Body of pancreas (tissue), 4 donors: ENCODE data around the gene CES3. TPM values are rescaled to one million over a fixed set of nuclear protein-coding genes. Genes with fewer than 3 reads are reported as not detected.
A peak's percentile ranks its signal among the peaks of the same experiment; 100 is the strongest.

Experiments used
- ATAC-seq: fragments of 150-250 bp; one replicate; pipeline ENCODE4 v1.9.1; 2016
- DNase-seq, 4 donors: peaks; one replicate each; pipeline ENCODE4 v3.0.0-alpha.2; 2019
- H3K27ac ChIP-seq, 4 donors: fragments of 200-600 bp; sonication (generic); 1 replicate in 3 of 4; 2 replicates in 1 of 4; pipeline versions ENCODE4 v1.5.1 to v1.6.1; 2016 to 2019; ENCODE audit warnings: mild to moderate bottlenecking in 1 of 4, mixed read lengths in 1 of 4, moderate library complexity in 1 of 4
- H3K27me3 ChIP-seq, 2 donors: fragments of 200-600 bp; sonication (generic); one replicate each; pipeline ENCODE4 v1.6.0; 2016; ENCODE audit warnings: mild to moderate bottlenecking in 1 of 2
- H3K36me3 ChIP-seq, 2 donors: fragments of 200-600 bp; sonication (generic); replicated peaks in 1 of 2; 2 replicates each; pipeline ENCODE4 v1.5.1; 2016; ENCODE audit warnings: low read depth in 2 of 2; ENCODE audit not compliant: insufficient read depth in 1 of 2
- H3K4me1 ChIP-seq: fragments of 200-600 bp; sonication (generic); one replicate; pipeline ENCODE4 v1.6.0; 2016
- H3K4me3 ChIP-seq, 2 donors: fragments of 200-600 bp; sonication (generic); 1 replicate in 1 of 2; 2 replicates in 1 of 2; pipeline ENCODE4 v1.5.1; 2016 to 2019
- H3K9me3 ChIP-seq, 3 donors: fragments of 200-600 bp; sonication (generic); 1 replicate in 2 of 3; 2 replicates in 1 of 3; pipeline ENCODE4 v1.5.1; 2016
- CTCF ChIP-seq, 7 experiments: fragments of 450-650 bp in 4 of 7; fragments of 200-600 bp in 3 of 7; sonication (generic) in 3 of 7; IDR thresholded peaks; one replicate each; pipeline ENCODE4 v1.5.1; 2016 to 2019; ENCODE audit warnings: antibody characterized with exemption in 7 of 7
- POLR2A ChIP-seq, 3 donors: fragments of 450-650 bp; IDR thresholded peaks; one replicate each; pipeline ENCODE4 v1.6.1; 2016; ENCODE audit warnings: antibody characterized with exemption in 3 of 3, mild to moderate bottlenecking in 2 of 3
- WGBS, 2 donors: methylation state at CpG; one replicate each; pipeline ENCODE4 v1.1.5; 2017; 5-methylcytosine and 5-hydroxymethylcytosine counted together
- intact Hi-C: fragments of 100-400 bp; cut with DNase I; formaldehyde crosslinking; loops from one replicate; pipeline ENCODE4 v1.15.1; 2023
- small RNA-seq: library from RNA; depleted of rRNA; stranded (forward); fragments of <200 nt; gene quantifications from one replicate; pipeline ENCODE3, GENCODE V24; 2016
- total RNA-seq, 2 donors: library from RNA; depleted of rRNA; stranded (reverse); fragments of >200 nt; gene quantifications; one replicate each; pipeline ENCODE4 v1.1.0, GENCODE V29; 2016

The CES3 gene
- total RNA-seq, 2 donors from 2014 or later, result 5.2 to 5.6 TPM

GRCh38 chr16:67021321-67021720 lies 60.3 kb downstream of the CES3 start:
- DNase-seq (no peak), ATAC-seq (no peak)
- Histone ChIP-seq H3K36me3 (no peaks in the 10 kb centered on the region), H3K4me3 (no peak overlapping the region), H3K4me1 (peaks cover 16% of the 10 kb centered on the region), H3K27ac (no peak overlapping the region), H3K27me3 (no peaks in the 10 kb centered on the region), H3K9me3 (no peaks in the 10 kb centered on the region)
- TF ChIP-seq CTCF (IDR thresholded peaks at IDR 0.05) (no peak), POLR2A (IDR thresholded peaks at IDR 0.05) (no peak)
- intact Hi-C loops, result no loop called here
- WGBS, 2 donors, result 80% methylated on average over 3 of the region's 3 CpGs

- Histone ChIP-seq H3K4me3 (no peak overlapping the region), H3K4me1 (peaks cover 16% of the 10 kb centered on the region), H3K36me3 (no peaks in the 10 kb centered on the region), H3K9me3 (no peaks in the 10 kb centered on the region), H3K27me3 (no peaks in the 10 kb centered on the region), H3K27ac (peak overlapping the region in 1 of 4 donors; percentile 19)
- ATAC-seq (peak; percentile 22), DNase-seq (peak in 1 of 4 donors; percentile 5)
- intact Hi-C loops, result no loop called here
- 28 to 29% methylated on average over 4 of the region's 4 CpGs for WGBS, 2 donors
- TF ChIP-seq POLR2A (IDR thresholded peaks at IDR 0.05) (no peak), CTCF (IDR thresholded peaks at IDR 0.05) (no peak)
Observed at GRCh38 chr16:67022531-67023214, 61.6 kb downstream of the CES3 start.

GRCh38 chr16:67023689-67024088 lies 62.6 kb downstream of the CES3 start:
- Histone ChIP-seq H3K27me3 (no peaks in the 10 kb centered on the region), H3K4me1 (peaks cover 23% of the 10 kb centered on the region), H3K9me3 (no peaks in the 10 kb centered on the region), H3K36me3 (no peaks in the 10 kb centered on the region), H3K27ac (no peak overlapping the region), H3K4me3 (no peak overlapping the region)
- TF ChIP-seq POLR2A (IDR thresholded peaks at IDR 0.05) (no peak), CTCF (IDR thresholded peaks at IDR 0.05) (no peak)
- ATAC-seq (no peak), DNase-seq (peak in 1 of 4 donors; percentile 2)
- WGBS, 2 donors, result 83 to 95% methylated on average over 1 of the region's 1 CpG
- intact Hi-C loops, result no loop called here

Small RNA genes within 50 kb of the gene (small RNA-seq; reads per million reads assigned to genes)
- not detected for gene RN7SL543P

Other genes with a start within 250 kb of the CES3 start
- 100 to 1,000 TPM in 1 of 2 donors, 10 to 100 TPM in 1; 87.3 to 109 TPM for gene DYNC1LI2, start 209.7 kb upstream of the CES3 start, total RNA-seq
- gene TERB1, start 159.7 kb upstream of the CES3 start, total RNA-seq, result not detected
- gene NAE1, start 130.3 kb upstream of the CES3 start, total RNA-seq, result 10 to 100 TPM; 25.7 to 34.6 TPM
- not detected for gene CA7, start 116.9 kb upstream of the CES3 start, total RNA-seq
- gene PDP2, start 80.8 kb upstream of the CES3 start, total RNA-seq, result 1 to 10 TPM; 4.4 to 6.9 TPM
- gene CDH16, start 42.4 kb upstream of the CES3 start, total RNA-seq, result not detected
- 1 to 10 TPM in 1 of 2 donors, not detected in 1; 8.3 TPM for gene RRAD, start 35.7 kb upstream of the CES3 start, total RNA-seq
- 10 to 100 TPM in 1 of 2 donors, 1 to 10 TPM in 1; 7.6 to 15.3 TPM for gene CIAO2B, start 26.9 kb upstream of the CES3 start, total RNA-seq
- 10 to 100 TPM; 24.9 to 29.3 TPM for gene CES2, start 25.8 kb upstream of the CES3 start, total RNA-seq
- 10 to 100 TPM; 10.9 to 16.5 TPM for gene CES4A, start 27.3 kb downstream of the CES3 start, total RNA-seq
- gene CBFB, start 67.9 kb downstream of the CES3 start, total RNA-seq, result 10 to 100 TPM; 28.0 to 41.9 TPM
- 10 to 100 TPM in 1 of 2 donors, 1 to 10 TPM in 1; 7.8 to 18.5 TPM for gene PHAF1, start 148.7 kb downstream of the CES3 start, total RNA-seq
- gene B3GNT9, start 189.7 kb downstream of the CES3 start, total RNA-seq, result 1 to 10 TPM; 8.3 to 9.9 TPM
- 10 to 100 TPM; 25.7 to 25.9 TPM for gene TRADD, start 198.6 kb downstream of the CES3 start, total RNA-seq
- gene FBXL8, start 198.7 kb downstream of the CES3 start, total RNA-seq, result 100 to 1,000 TPM in 1 of 2 donors, 10 to 100 TPM in 1; 73.9 to 104 TPM
- 100 to 1,000 TPM in 1 of 2 donors, 10 to 100 TPM in 1; 76.8 to 352 TPM for gene HSF4, start 203.5 kb downstream of the CES3 start, total RNA-seq
- gene NOL3, start 209.3 kb downstream of the CES3 start, total RNA-seq, result 10 to 100 TPM; 51.1 to 78.8 TPM
- 10 to 100 TPM; 11.9 to 31.6 TPM for gene MATCAP1, start 222.7 kb downstream of the CES3 start, total RNA-seq
- gene EXOC3L1, start 228.9 kb downstream of the CES3 start, total RNA-seq, result 1 to 10 TPM; 1.8 to 2.0 TPM
- 10 to 100 TPM; 51.9 to 88.7 TPM for gene E2F4, start 230.9 kb downstream of the CES3 start, total RNA-seq
- gene ELMO3, start 237.9 kb downstream of the CES3 start, total RNA-seq, result 10 to 100 TPM; 24.1 to 40.5 TPM